Heart left ventricle (tissue), 16 donors: ENCODE data around the gene EDEM1. TPM values are rescaled to one million over a fixed set of nuclear protein-coding genes. Genes with fewer than 3 reads are reported as not detected.

Source experiments
- ATAC-seq, 4 donors: fragments of 200-7000 bp; cut with Tn5 transposase; one replicate each; pipeline ENCODE4 v1.9.1; 2020 to 2022; ENCODE audit warnings: moderate library complexity in 4 of 4, mild to moderate bottlenecking in 3 of 4, moderate number of reproducible peaks in 1 of 4
- DNase-seq, 5 donors: peaks; one replicate each; pipeline ENCODE4 v3.0.0-alpha.2; 2020
- H3K27ac ChIP-seq, 12 donors: fragments of 200-600 bp; sonication (generic) in 4 of 12; one replicate each; pipeline versions ENCODE4 v1.5.0 to v1.8.0; 2016 to 2022; ENCODE audit warnings: mild to moderate bottlenecking in 2 of 12
- H3K27me3 ChIP-seq, 9 donors: fragments of 200-600 bp; sonication (generic) in 2 of 9; one replicate each; pipeline versions ENCODE4 v1.5.1 to v1.8.0; 2016 to 2022; ENCODE audit warnings: mild to moderate bottlenecking in 3 of 9
- H3K36me3 ChIP-seq, 9 donors: fragments of 200-600 bp; sonication (generic) in 2 of 9; one replicate each; pipeline versions ENCODE4 v1.5.0 to v1.8.0; 2018 to 2022; ENCODE audit warnings: mild to moderate bottlenecking in 2 of 9
- H3K4me1 ChIP-seq, 12 donors: fragments of 200-600 bp; sonication (generic) in 4 of 12; one replicate each; pipeline versions ENCODE4 v1.5.0 to v1.8.0; 2016 to 2022; ENCODE audit warnings: mild to moderate bottlenecking in 3 of 12
- H3K4me3 ChIP-seq, 12 donors: fragments of 200-600 bp; sonication (generic) in 4 of 12; one replicate each; pipeline versions ENCODE4 v1.5.0 to v1.8.0; 2017 to 2022; ENCODE audit warnings: mild to moderate bottlenecking in 9 of 12, moderate library complexity in 4 of 12
- H3K9me3 ChIP-seq, 12 donors: fragments of 200-600 bp; sonication (generic) in 4 of 12; one replicate each; pipeline versions ENCODE4 v1.5.0 to v1.8.0; 2016 to 2022; ENCODE audit warnings: mild to moderate bottlenecking in 1 of 12
- POLR2A ChIP-seq, 2 donors: fragments of 450-650 bp; IDR thresholded peaks; one replicate each; pipeline ENCODE4 v1.6.1; 2017; ENCODE audit warnings: antibody characterized with exemption in 2 of 2, mild to moderate bottlenecking in 2 of 2, moderate library complexity in 2 of 2
- WGBS, 4 donors: extraction: QIAGEN DNeasy Blood & Tissue Kit in 2 of 4; methylation state at CpG; one replicate each; pipeline versions ENCODE4 v1.1.5 to v1.1.7; 2013 to 2018; 5-methylcytosine and 5-hydroxymethylcytosine counted together
- intact Hi-C, 10 donors: fragments of 100-400 bp; cut with DNase I; formaldehyde crosslinking; loops; one replicate each; pipeline versions ENCODE4 v1.11.1 to v1.14.2; 2022
- polyA plus RNA-seq, 2 donors: library from polyadenylated mRNA; stranded (reverse); fragments of 200-250 nt; gene quantifications; one replicate each; pipeline ENCODE4 v1.2.3, GENCODE V29; 2013
- total RNA-seq, 9 donors: library from RNA; depleted of rRNA in 2 of 9; stranded (reverse); fragments of >200 nt in 2 of 9; fragmentation: NEBNext Ultra II Directional in 3 of 9; extraction: Animal tissue kit (Norgen Biotek cat#: 25700) in 3 of 9; gene quantifications; one replicate each; pipeline versions ENCODE4 v1.1.0 to v1.2.4, GENCODE V29; 2016 to 2023
- TF ChIP-seq, protein P1 (sequence below), 12 donors: fragments of 200-600 bp; sonication (generic) in 4 of 12; IDR thresholded peaks; one replicate each; pipeline versions ENCODE4 v1.5.0 to v1.8.0; 2018 to 2022; ENCODE audit warnings: antibody characterized with exemption in 12 of 12, mild to moderate bottlenecking in 5 of 12
- donor health status: ischemic (EF 13 %, LVEDD 7.1; RV severe dilation, severe dysfunction).
- donor health status: healthy with polysubstance abuse.
- donor health status: DM: no; HTN: yes; CAD: no.
- donor health status: DM: no; HTN: no; CAD: no.
- donor health status: ischemic (EF 25% LVEDD 6.9; RV normal size, moderate dysfunction).
- donor health status: ischemic (EF 25% LVEDD 5.7; RV mildly dilated, moderate dysfunction).
- donor health status: healthy.
- donor health status: DM: yes; HTN: yes; CAD: no.
- donor health status: ischemic (EF 35%, LVEDD 5.7; RV mildly dilated, moderate dysfunction).
- donor health status: nonischemic (EF 11% LVEDD 7.7; RV severe dilation, severe dysfunction).
- donor health status: DM: yes; HTN: yes; CAD: no.
- donor health status: PGD.
- donor health status: ischemic (EF 29% LVEDD 5.4; RV normal size, mild dysfunction).
- donor health status: nonischemic (EF 23%, LVEDD 6.1; RV moderate dilation, normal function).

The EDEM1 gene
- total and polyA plus RNA-seq, 11 donors: 1.9 to 24.6 (median 9.5) TPM

- 0% methylated on average over 4 to 66 of the region's 66 CpGs for WGBS, 4 donors
- Histone ChIP-seq H3K4me3 (peak overlapping the region; percentile 67 to 99 (median 96)), H3K27ac (peak overlapping the region; percentile 68 to 99 (median 96)), H3K36me3 (no peaks in the 10 kb centered on the region), H3K4me1 (peaks cover 0 to 83% (median 31%) of the 10 kb centered on the region in 12 donors), H3K27me3 (no peaks in the 10 kb centered on the region), H3K9me3 (no peaks in the 10 kb centered on the region)
- peak; percentile 37 to 76 (median 49) for DNase-seq
- TF ChIP-seq, protein P1, sequence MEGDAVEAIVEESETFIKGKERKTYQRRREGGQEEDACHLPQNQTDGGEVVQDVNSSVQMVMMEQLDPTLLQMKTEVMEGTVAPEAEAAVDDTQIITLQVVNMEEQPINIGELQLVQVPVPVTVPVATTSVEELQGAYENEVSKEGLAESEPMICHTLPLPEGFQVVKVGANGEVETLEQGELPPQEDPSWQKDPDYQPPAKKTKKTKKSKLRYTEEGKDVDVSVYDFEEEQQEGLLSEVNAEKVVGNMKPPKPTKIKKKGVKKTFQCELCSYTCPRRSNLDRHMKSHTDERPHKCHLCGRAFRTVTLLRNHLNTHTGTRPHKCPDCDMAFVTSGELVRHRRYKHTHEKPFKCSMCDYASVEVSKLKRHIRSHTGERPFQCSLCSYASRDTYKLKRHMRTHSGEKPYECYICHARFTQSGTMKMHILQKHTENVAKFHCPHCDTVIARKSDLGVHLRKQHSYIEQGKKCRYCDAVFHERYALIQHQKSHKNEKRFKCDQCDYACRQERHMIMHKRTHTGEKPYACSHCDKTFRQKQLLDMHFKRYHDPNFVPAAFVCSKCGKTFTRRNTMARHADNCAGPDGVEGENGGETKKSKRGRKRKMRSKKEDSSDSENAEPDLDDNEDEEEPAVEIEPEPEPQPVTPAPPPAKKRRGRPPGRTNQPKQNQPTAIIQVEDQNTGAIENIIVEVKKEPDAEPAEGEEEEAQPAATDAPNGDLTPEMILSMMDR (IDR thresholded peaks at IDR 0.05): no peak
- no peak for TF ChIP-seq POLR2A (IDR thresholded peaks at IDR 0.05)
- peak in 2 of 4 donors; percentile 46 to 54 for ATAC-seq
- intact Hi-C loops: loop anchor here in 9 of 10 donors (1.0 to 10.0 kb wide), 6 partner anchors 51 to 473 kb away; partner anchors contain the start of gene ARL8B (in 9 of the 9)
Observed at GRCh38 chr3:5187920-5188418, 462 bp downstream of the EDEM1 start.

- peak overlapping the region; percentile 68 to 99 (median 96) for H3K27ac ChIP-seq
- TF ChIP-seq POLR2A (IDR thresholded peaks at IDR 0.05): no peak
- TF ChIP-seq, protein P1 (IDR thresholded peaks at IDR 0.05): no peak
- H3K27me3 ChIP-seq: no peaks in the 10 kb centered on the region
- WGBS, 4 donors: 9 to 19% (median 12%) methylated on average over 16 to 26 of the region's 26 CpGs
- DNase-seq (peak in 2 of 5 donors; percentile 13 to 34), ATAC-seq (peak in 1 of 4 donors; percentile 1)
- intact Hi-C loops: loop anchor here in 6 of 10 donors (5.0 to 10.0 kb wide), 4 partner anchors 51 to 474 kb away; partner anchors contain the start of gene ARL8B (in 5 of the 6)
- H3K9me3 ChIP-seq: no peaks in the 10 kb centered on the region
- H3K4me3 ChIP-seq: peak overlapping the region; percentile 67 to 99 (median 96)
- peaks cover 0 to 83% (median 28%) of the 10 kb centered on the region in 12 donors for H3K4me1 ChIP-seq
- peaks cover 0 to 2% (median 0%) of the 10 kb centered on the region in 9 donors for H3K36me3 ChIP-seq
Observed at GRCh38 chr3:5188419-5189221, 1.1 kb downstream of the EDEM1 start.

GRCh38 chr3:5190147-5190791, 2.8 kb downstream of the EDEM1 start:
- H3K9me3 ChIP-seq: no peaks in the 10 kb centered on the region
- 79 to 86% (median 81%) methylated on average over 7 of the region's 7 CpGs for WGBS, 4 donors
- H3K27ac ChIP-seq: peak overlapping the region in 1 of 12 donors; percentile 12
- peaks cover 0 to 9% (median 0%) of the 10 kb centered on the region in 9 donors for H3K36me3 ChIP-seq
- no peaks in the 10 kb centered on the region for H3K27me3 ChIP-seq
- peaks cover 0 to 85% (median 36%) of the 10 kb centered on the region in 12 donors for H3K4me1 ChIP-seq
- DNase-seq (no peak), ATAC-seq (no peak)
- intact Hi-C loops: no loop called here
- TF ChIP-seq, protein P1 (IDR thresholded peaks at IDR 0.05): no peak
- TF ChIP-seq POLR2A (IDR thresholded peaks at IDR 0.05): no peak
- peak overlapping the region in 3 of 12 donors; percentile 2 to 99 (median 19) for H3K4me3 ChIP-seq
